WTC11 (cell line): ENCODE results near the gene HMGXB3.

Experiments
- CBFB ChIP-seq: sonication (generic); formaldehyde crosslinking; IDR thresholded peaks from 2 replicates; pipeline ENCODE4 v1.8.1; 2022; ENCODE audit warnings: mild to moderate bottlenecking, low read depth, missing genetic modification reagents
- CREB1 ChIP-seq: sonication (generic); formaldehyde crosslinking; IDR thresholded peaks from 2 replicates; pipeline ENCODE4 v1.8.0; 2023; ENCODE audit warnings: mild to moderate bottlenecking, missing genetic modification reagents
- OVOL2 ChIP-seq: fragments of 250-450 bp; sonication (Bioruptor Pico); IDR thresholded peaks from 2 replicates; pipeline ENCODE4 v1.9.0; 2021; ENCODE audit warnings: mild to moderate bottlenecking, borderline replicate concordance
- TF ChIP-seq, protein P1 (sequence below): sonication (generic); formaldehyde crosslinking; IDR thresholded peaks from 2 replicates; pipeline ENCODE4 v1.8.1; 2022; ENCODE audit warnings: low read depth, missing genetic modification reagents, borderline replicate concordance
- TF ChIP-seq, protein P2 (sequence below): fragments of 200-600 bp; IDR thresholded peaks from 2 replicates; pipeline ENCODE4 v1.8.0; 2022; ENCODE audit warnings: antibody characterized with exemption
- TF ChIP-seq, protein P3 (sequence below): sonication (generic); formaldehyde crosslinking; IDR thresholded peaks from 2 replicates; pipeline ENCODE4 v1.8.0; 2022; ENCODE audit warnings: mild to moderate bottlenecking, missing genetic modification reagents

DNA sequence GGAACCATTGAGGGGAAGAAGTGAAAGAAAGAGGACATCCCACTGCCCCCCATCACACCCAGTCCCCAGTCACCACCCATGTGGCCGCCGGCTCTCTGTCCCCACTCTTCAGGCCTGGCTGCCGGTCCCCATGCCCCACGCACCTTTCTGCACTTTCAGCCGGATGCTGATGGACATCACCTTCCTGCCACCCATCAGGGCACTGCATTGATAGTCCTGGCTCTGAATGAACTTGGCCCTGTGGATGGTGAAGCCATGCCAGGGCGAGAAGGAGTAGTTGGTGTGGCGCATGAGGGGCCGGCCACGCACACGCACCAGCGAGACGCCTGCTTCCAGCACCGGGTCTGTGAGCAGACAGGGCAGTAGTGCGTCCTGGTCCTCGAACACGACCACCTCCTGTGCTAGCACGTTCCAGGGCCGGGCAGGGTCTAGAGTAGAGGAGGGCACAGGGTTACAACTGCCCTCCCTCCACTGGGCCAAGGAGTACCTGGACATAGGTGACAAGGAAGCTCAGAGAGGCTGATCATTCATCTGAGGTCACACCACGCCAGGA lies 79.4 kb downstream of the HMGXB3 start:
- TF ChIP-seq, protein P1, sequence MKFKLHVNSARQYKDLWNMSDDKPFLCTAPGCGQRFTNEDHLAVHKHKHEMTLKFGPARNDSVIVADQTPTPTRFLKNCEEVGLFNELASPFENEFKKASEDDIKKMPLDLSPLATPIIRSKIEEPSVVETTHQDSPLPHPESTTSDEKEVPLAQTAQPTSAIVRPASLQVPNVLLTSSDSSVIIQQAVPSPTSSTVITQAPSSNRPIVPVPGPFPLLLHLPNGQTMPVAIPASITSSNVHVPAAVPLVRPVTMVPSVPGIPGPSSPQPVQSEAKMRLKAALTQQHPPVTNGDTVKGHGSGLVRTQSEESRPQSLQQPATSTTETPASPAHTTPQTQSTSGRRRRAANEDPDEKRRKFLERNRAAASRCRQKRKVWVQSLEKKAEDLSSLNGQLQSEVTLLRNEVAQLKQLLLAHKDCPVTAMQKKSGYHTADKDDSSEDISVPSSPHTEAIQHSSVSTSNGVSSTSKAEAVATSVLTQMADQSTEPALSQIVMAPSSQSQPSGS (CRISPR knock-in tag), result no peak
- TF ChIP-seq, protein P2, sequence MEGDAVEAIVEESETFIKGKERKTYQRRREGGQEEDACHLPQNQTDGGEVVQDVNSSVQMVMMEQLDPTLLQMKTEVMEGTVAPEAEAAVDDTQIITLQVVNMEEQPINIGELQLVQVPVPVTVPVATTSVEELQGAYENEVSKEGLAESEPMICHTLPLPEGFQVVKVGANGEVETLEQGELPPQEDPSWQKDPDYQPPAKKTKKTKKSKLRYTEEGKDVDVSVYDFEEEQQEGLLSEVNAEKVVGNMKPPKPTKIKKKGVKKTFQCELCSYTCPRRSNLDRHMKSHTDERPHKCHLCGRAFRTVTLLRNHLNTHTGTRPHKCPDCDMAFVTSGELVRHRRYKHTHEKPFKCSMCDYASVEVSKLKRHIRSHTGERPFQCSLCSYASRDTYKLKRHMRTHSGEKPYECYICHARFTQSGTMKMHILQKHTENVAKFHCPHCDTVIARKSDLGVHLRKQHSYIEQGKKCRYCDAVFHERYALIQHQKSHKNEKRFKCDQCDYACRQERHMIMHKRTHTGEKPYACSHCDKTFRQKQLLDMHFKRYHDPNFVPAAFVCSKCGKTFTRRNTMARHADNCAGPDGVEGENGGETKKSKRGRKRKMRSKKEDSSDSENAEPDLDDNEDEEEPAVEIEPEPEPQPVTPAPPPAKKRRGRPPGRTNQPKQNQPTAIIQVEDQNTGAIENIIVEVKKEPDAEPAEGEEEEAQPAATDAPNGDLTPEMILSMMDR, result no peak
- TF ChIP-seq CBFB (CRISPR knock-in tag) (no peak), CREB1 (CRISPR knock-in tag) (no peak), OVOL2 (CRISPR knock-in tag) (no peak)
- TF ChIP-seq, protein P3, sequence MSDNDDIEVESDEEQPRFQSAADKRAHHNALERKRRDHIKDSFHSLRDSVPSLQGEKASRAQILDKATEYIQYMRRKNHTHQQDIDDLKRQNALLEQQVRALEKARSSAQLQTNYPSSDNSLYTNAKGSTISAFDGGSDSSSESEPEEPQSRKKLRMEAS (CRISPR knock-in tag), result no peak
